M059J (cell line): ENCODE data around the gene ELOB. TPM values are rescaled to one million over a fixed set of nuclear protein-coding genes. Genes with fewer than 3 reads are reported as not detected.
A peak's percentile ranks its signal among the peaks of the same experiment; 100 is the strongest.

Experiments
- DNase-seq: peaks from one replicate; pipeline ENCODE4 v3.0.0-alpha.2; 2012; ENCODE audit warnings: low read depth
- total RNA-seq: library from RNA; depleted of rRNA; stranded (reverse); fragments of >200 nt; shearing (Covaris generic); gene quantifications from 2 replicates; pipeline ENCODE4 v1.2.3, GENCODE V29; 2014

ELOB gene
- total RNA-seq, 1 experiment from 2014 or later, result 351 TPM

DNA sequence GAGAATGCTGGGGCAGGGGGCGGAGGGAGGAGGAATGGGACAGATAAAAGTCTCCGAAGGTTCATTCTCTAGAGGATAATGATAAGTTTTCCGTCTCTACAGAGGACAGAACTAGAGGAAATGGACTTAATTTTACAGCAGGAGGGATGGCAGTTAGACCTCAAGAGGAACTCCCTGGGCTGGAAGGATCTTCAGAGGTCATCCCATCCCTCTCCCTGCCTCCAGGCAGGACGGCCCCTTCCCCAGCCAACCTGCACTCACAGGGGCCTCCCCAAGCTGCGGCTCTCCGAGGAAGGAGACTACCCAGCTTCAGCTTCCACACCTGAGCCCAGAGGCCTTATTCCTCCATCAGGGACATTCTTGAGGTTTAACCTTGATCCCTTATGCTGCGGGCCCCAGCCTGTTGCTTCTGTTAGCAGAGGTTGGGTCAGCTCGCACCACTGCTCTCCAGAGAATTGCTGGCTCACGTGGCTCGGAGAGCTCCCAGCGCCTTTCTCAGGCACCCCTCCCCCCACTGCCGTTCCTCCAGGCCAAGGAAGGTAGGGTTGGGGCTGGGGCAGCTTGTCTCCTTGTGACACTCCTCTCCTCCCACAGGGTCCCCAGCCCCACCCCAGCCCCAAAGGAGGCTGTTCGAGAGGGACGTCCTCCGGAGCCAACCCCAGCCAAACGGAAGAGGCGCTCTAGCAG, 8.5 kb downstream of the ELOB start:
- no peak for DNase-seq

DNA sequence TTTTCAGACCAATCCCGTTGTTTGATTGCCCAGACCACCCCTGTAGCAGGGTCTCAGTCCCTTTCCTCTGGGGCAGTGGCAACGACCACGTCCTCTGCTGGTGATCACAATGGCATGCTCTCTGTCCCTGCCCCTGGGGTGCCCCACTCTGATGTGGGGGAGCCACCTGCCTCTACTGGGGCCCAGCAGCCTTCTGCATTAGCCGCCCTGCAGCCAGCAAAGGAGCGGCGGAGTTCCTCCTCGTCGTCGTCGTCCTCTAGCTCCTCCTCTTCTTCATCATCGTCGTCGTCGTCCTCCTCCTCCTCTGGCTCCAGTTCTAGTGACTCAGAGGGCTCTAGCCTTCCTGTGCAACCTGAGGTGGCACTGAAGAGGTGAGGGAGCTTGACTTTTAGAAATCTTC, 9.2 kb downstream of the ELOB start:
- no peak for DNase-seq

DNA sequence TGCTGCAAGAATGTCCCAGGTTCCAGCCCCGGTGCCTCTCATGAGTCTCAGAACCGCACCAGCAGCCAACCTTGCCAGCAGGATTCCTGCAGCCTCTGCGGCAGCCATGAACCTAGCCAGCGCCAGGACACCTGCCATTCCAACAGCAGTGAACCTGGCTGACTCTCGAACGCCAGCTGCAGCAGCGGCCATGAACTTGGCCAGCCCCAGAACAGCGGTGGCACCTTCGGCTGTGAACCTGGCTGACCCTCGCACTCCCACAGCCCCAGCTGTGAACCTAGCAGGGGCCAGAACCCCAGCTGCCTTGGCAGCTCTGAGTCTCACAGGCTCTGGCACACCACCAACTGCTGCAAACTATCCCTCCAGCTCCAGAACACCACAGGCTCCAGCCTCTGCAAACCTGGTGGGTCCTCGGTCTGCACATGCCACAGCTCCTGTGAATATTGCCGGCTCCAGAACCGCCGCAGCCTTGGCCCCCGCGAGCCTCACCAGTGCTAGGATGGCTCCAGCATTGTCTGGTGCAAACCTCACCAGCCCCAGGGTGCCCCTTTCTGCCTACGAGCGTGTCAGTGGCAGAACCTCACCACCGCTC, 9.8 kb downstream of the ELOB start:
- no peak for DNase-seq

DNA sequence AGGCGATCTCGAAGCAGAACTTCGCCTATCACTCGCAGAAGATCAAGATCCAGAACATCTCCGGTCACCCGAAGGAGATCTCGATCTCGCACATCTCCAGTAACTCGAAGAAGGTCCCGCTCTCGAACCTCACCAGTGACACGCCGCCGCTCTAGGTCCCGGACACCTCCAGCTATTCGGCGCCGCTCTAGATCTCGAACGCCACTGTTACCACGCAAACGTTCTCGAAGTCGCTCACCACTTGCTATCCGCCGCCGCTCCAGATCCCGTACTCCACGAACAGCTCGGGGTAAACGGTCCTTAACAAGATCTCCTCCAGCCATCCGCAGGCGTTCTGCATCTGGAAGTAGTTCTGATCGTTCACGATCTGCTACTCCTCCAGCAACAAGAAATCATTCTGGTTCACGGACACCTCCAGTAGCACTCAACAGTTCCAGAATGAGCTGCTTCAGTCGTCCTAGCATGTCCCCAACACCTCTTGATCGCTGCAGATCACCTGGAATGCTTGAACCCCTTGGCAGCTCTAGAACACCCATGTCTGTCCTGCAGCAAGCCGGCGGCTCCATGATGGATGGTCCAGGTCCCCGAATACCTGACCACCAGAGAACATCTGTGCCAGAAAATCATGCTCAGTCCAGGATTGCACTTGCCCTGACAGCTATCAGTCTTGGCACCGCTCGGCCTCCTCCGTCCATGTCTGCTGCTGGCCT, 10.5 kb downstream of the ELOB start:
- no peak for DNase-seq

DNA sequence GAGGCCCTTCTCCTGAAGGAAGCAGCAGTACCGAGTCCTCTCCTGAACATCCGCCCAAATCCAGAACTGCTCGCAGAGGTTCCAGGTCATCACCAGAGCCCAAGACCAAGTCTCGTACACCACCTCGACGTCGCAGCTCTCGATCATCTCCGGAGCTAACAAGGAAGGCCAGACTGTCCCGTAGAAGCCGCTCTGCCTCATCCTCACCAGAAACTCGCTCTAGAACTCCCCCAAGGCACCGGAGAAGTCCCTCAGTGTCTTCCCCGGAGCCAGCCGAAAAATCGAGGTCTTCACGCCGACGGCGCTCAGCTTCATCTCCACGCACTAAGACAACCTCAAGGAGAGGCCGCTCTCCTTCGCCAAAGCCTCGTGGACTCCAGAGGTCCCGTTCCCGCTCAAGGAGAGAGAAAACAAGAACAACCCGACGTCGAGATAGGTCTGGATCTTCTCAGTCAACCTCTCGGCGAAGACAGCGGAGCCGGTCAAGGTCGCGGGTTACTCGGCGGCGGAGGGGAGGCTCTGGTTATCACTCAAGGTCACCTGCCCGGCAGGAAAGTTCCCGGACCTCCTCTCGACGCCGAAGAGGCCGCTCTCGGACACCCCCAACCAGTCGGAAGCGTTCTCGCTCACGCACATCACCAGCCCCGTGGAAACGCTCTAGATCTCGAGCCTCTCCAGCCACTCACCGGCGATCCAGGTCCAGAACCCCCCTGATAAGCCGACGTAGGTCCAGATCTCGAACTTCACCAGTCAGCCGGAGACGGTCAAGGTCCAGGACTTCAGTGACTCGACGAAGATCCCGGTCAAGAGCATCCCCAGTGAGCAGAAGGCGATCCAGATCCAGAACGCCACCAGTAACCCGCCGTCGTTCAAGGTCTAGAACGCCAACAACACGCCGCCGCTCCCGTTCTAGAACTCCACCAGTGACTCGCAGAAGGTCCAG, 11.3 kb downstream of the ELOB start:
- no peak for DNase-seq

DNA sequence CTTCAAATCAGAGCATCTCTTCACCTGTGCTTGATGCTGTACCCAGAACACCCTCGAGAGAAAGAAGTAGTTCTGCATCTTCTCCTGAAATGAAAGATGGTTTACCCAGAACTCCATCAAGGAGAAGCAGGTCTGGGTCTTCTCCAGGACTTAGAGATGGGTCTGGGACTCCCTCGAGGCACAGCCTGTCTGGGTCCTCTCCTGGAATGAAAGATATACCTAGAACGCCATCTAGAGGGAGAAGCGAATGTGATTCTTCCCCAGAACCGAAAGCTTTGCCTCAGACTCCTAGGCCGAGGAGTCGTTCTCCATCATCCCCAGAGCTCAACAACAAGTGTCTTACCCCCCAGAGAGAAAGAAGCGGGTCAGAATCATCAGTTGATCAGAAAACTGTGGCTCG, 12.4 kb downstream of the ELOB start:
- no peak for DNase-seq

DNA sequence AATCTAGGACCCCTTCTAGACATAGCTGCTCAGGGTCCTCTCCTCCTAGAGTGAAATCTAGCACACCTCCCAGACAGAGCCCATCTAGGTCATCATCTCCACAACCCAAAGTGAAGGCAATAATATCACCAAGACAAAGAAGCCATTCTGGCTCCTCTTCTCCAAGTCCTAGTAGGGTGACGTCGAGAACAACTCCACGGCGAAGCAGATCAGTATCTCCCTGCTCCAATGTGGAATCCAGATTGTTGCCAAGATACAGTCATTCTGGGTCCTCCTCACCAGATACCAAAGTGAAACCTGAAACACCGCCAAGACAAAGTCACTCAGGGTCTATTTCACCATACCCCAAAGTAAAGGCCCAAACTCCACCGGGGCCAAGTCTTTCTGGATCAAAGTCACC, 13.9 kb downstream of the ELOB start:
- DNase-seq, result no peak

DNA sequence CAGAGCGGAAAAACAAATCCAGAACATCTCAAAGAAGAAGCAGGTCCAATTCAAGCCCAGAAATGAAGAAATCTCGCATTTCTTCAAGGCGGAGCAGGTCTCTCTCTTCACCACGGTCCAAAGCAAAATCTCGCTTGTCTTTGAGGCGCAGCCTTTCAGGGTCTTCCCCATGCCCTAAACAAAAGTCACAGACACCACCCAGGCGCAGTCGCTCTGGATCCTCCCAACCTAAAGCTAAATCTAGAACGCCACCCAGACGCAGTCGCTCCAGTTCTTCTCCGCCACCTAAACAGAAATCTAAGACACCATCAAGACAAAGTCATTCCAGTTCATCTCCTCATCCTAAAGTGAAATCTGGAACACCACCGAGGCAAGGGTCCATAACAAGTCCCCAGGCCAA, 14.4 kb downstream of the ELOB start:
- DNase-seq, result no peak

DNA sequence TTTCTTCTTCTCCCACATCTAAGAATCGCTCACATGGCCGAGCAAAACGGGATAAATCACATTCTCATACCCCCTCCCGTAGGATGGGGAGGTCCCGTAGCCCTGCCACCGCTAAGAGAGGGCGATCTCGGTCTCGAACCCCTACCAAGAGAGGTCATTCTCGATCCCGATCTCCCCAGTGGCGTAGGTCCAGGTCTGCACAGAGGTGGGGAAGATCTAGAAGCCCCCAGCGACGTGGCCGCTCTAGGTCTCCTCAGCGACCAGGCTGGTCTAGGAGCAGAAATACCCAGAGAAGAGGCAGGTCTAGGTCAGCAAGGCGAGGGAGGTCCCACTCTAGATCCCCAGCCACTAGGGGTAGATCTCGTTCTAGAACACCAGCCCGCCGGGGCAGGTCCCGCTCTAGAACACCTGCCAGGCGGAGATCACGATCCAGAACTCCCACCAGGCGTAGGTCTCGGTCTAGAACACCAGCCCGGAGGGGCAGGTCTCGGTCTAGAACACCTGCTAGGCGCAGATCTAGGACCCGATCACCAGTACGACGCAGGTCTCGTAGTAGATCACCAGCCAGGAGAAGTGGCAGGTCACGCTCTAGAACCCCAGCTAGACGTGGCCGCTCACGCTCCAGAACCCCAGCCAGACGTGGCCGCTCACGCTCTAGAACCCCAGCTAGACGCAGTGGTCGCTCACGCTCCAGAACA, 15.0 kb downstream of the ELOB start:
- no peak for DNase-seq

DNA sequence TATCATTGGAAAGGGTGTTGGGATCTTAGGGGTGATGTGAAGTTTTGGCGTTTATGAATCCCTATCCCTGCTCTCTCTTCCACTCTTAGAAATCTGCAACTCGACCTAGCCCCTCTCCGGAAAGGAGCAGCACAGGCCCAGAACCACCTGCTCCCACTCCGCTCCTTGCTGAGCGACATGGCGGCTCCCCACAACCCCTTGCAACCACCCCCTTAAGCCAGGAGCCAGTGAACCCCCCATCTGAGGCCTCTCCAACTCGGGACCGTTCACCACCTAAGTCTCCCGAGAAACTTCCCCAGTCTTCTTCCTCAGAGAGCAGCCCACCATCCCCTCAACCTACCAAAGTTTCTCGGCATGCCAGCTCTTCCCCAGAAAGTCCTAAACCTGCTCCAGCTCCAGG, 15.6 kb downstream of the ELOB start:
- DNase-seq, result no peak

DNA sequence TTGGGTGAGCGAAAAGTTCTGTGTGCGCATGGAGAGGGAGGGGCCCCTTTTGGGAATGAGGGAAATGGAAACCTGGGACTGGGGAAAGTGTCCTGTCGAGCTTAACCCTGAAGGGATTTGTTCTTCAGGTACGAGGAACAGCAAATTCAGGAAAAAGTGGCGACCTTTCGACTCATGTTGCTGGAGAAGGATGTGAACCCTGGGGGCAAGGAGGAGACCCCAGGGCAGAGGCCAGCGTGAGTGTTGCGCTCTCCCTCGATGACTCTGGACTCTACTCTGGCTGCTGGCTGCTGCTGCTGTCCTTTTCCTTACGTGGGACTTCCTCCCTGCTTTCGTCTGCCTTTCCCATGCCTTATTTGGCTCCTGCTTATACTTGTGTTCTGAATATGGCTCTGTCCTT, 19.7 kb downstream of the ELOB start:
- DNase-seq, result no peak

DNA sequence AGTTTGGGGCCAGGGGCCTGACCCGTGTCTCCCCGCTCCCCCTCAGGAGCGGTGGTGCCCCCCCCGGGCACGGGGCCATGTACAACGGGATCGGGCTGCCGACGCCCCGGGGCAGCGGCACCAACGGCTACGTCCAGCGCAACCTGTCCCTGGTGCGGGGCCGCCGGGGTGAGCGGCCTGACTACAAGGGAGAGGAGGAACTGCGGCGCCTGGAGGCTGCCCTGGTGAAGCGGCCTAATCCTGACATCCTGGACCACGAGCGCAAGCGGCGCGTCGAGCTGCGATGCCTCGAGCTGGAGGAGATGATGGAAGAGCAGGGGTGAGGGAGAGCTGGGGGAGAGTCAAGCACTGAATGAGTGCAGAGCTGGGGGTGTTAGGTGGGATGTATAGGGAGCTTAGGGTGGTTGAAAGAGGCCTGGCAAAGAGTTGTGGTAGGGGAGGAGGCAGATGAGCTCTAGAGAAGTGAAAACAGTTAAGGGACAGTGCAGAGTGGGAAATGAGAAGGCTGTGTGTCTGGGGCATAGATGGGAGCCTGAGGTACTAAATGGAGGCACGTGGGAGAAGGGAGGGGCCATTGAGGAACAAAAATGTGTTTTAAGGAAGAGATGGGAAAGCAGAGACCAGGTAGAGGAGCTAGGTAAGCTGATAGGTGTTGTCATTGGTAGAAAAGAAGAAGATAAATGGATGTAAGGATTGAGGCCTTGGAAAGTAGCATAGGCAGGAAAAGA, 20.6 kb downstream of the ELOB start:
- DNase-seq, result no peak

DNA sequence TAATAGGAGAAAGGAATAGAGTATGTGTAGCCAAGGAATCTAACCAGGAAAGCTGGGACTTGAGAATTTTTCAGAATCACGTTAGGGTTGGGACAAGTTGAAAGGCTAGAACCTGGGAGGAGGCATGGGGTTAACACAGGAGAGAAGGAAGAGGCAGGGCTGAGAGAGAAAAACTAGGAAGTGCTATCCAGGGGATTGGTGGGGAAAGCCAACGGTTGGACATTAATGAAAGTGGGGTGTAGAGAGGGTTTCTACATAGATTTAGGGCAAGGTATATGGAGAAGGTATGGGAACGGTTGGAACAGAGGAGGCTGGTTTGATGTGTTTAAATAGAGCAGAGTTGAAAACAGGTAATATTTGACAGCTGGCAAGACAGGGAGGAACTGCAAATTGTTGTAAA, 21.9 kb downstream of the ELOB start:
- no peak for DNase-seq

DNA sequence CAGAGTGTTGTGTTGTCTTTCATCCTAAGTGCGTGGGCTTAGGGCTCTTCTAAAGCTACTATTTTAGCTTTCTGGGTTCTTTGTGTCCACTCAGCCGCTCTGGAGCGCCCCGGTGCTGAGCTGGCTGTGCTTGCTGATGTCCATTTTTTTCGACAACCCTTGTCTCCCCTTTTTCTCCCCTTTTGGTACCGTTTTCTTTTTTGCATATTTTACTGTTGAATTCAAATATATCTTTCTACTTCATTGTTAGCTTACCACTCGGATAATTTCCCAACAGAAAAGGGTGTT, 23.4 kb downstream of the ELOB start:
- DNase-seq, result no peak

DNA sequence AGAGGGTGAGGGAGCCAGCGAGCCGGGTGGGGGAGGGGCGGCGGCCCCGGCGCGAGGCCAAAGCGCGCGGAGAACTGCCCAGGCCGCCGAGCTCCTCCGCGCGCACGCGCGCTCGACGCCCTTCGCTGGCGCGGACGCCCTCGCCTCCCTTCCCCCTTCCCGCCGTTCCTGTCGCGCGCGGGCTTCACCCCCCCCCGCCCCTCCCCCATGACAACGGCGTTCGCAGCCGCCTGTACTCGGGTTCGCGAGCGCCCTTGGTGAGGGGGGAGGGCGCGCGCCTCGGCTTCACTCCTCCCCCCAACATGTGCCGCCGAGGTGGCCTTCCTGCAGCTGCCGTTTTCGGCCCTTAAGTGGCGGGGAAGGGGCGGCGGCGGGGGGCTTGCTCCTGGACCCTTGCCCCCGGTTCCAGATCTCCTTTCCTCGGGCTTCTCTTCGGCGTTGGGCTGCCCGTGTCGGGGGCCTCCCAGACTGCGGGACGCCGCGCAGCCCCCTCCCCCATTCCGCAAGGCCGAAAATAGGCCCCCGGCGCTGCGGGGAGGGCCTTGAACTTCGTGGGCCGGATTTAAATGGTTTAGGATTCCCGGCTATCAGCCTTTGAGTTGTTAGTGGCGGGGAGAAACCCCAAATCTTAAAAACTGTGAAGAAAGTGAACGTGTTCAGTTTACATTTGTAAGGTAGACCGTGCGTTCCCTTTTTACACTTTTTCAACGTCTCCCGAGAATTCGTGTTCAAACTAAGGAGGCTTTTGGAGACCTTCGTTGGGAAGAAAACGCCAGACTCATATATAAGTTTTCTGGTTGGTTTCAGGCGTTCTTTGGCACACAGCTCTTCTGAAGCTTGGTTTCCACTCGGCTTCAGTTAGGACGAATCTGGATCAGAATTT, 24.0 kb downstream of the ELOB start:
- peak; percentile 72 for DNase-seq

DNA sequence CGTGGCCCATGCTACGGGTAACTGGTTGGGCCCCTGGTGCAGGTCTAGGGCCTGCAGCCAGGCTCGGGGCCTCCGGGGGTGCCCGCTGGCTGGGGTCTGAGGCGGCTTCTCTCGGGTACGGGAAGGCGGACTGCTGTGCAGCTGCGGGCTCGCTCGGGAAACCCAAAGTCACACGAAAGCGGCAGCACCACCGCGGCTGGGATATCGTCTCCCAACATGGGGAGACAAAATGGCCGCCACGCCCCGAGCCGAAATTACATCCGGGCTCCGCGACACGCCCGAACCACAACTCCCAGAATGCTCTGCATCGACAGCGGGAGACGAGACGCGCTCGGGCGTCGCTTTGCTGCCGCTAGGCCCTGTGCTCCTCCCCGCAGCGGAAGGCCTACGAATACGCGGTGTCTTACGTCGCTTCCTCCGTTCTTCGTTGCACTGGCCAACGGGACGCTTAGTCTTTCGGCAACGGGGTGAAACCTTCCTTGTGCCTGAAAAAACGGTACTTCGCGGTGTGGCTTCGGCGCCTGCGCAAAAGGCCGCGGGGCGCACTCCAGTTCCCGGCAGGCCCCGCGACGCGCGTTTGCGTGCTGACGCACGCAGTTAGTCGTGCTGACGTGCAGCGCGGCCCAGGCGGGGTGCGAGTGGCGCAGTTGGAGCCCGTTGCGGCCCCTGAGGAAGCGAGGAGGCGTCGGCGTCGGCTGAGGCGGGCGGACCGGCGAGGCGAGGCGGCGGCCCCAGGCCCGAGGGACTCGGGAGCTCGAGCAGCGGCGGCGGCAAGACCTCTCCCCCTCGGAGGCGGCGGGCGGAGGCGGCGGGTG, 24.8 kb downstream of the ELOB start, which contains the start of gene SRRM2:
Gene SRRM2, plus strand, starts transcription at position 604 of the 815 bp plus-strand sequence. CDS start 3,727 bp downstream, outside the sequence.
- peak; percentile 92 for DNase-seq

DNA sequence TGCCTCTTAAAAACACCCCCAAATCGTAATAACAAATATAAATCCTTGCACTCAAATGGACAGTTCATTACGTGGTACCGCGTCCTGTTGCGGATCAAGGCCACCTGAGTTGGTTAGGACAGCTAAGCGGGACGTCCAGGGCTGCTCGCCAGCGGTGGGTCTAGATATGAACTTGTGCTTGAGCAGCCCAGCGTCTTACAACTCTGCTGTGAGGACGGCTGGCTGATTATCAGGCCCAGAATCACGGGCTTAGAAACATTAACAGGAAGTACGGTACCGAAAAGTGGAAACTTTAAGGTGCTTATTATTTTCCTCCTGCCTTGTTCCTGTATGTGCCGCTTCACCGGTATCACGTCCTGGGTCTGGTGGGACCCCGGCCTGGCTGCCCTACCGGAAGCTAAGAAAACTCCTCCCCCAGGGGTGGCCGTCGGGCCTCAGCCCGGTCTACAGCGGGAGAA, 25.5 kb downstream of the ELOB start:
- no peak for DNase-seq

DNA sequence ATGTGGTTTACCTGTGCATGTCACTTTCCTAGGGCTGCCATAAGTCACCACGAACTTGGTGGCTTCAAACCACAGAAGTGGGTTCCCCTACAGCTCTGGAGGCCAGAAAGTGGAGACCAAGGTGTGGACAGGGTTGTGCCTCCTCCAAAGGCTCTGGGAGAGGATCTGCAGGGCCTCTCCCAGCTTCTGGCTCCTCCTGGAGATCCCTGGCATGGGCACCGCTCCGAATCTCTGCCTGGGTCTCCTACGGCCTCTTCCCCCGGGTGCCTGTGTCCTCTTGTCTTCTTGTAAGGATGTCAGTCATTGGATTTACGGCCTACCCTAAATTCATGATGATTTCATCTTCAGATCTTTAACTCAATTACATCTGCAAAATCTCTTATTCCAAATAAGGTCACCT, 27.1 kb downstream of the ELOB start:
- DNase-seq, result no peak

DNA sequence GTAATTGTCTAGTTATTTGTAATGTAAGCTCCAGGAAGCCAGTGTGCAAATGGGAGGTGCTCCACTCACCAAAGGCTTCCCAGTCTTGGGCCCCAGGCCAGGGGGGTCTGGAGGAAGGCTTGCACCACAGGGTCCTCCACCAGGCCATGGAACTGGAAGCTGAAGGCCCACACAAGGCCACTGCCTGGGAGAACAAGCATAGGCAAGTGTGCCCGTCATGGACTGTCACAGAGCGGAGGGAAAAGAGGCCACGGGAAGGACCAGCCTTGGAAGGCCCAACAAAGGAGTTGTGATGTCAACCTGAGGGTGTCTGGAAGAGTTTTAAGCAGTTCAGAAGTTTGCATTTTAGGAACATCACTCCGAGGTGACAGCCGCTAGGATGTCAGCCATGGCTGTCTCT, 27.6 kb downstream of the ELOB start:
- no peak for DNase-seq
